Liver (tissue), 9 donors: ENCODE measurements around the gene DYRK3. TPM values are rescaled to one million over a fixed set of nuclear protein-coding genes. Genes with fewer than 3 reads are reported as not detected.

Experiments used
- DNase-seq: peaks from one replicate; pipeline ENCODE4 v3.0.0-alpha.2; 2017; ENCODE audit warnings: low spot score
- H3K27ac ChIP-seq, 2 donors: one replicate each; pipeline ENCODE4 v1.7.0; 2013; ENCODE audit warnings: inconsistent platforms in 2 of 2, low read length in 2 of 2, control low read depth in 1 of 2, low read depth in 1 of 2, mild to moderate bottlenecking in 1 of 2
- H3K27me3 ChIP-seq, 4 donors: one replicate each; pipeline versions ENCODE4 v1.6.1 to v1.7.0; 2013; ENCODE audit warnings: low read length in 3 of 4, inconsistent platforms in 1 of 4, mild to moderate bottlenecking in 1 of 4, moderate library complexity in 1 of 4; ENCODE audit not compliant: control insufficient read depth in 4 of 4, insufficient read depth in 4 of 4
- H3K36me3 ChIP-seq, 4 donors: one replicate each; pipeline versions ENCODE4 v1.6.1 to v1.7.0; 2013; ENCODE audit warnings: low read length in 3 of 4, mild to moderate bottlenecking in 3 of 4, low read depth in 1 of 4, moderate library complexity in 1 of 4; ENCODE audit not compliant: control insufficient read depth in 4 of 4, insufficient read depth in 3 of 4
- H3K4me1 ChIP-seq, 4 donors: one replicate each; pipeline versions ENCODE4 v1.6.1 to v1.7.0; 2013; ENCODE audit warnings: low read length in 3 of 4, mild to moderate bottlenecking in 3 of 4, moderate library complexity in 1 of 4; ENCODE audit not compliant: control insufficient read depth in 4 of 4, insufficient read depth in 4 of 4
- H3K4me3 ChIP-seq, 3 donors: one replicate each; pipeline versions ENCODE4 v1.6.1 to v1.7.0; 2013; ENCODE audit warnings: low read length in 3 of 3, control low read depth in 1 of 3, low read depth in 1 of 3, mild to moderate bottlenecking in 1 of 3
- H3K9ac ChIP-seq, 2 donors: one replicate each; pipeline ENCODE4 v1.7.0; 2013; ENCODE audit warnings: low read length in 2 of 2, mild to moderate bottlenecking in 2 of 2, moderate library complexity in 2 of 2, control low read depth in 1 of 2, low read depth in 1 of 2
- H3K9me3 ChIP-seq, 4 donors: one replicate each; pipeline versions ENCODE4 v1.6.1 to v1.7.0; 2013; ENCODE audit warnings: low read length in 3 of 4; ENCODE audit not compliant: control insufficient read depth in 4 of 4
- EGR1 ChIP-seq, 2 donors: IDR thresholded peaks; 2 replicates each; pipeline ENCODE4 v1.6.1; 2016 to 2018; ENCODE audit warnings: antibody characterized with exemption in 2 of 2, low read depth in 2 of 2
- FOXA1 ChIP-seq: IDR thresholded peaks from 2 replicates; pipeline ENCODE4 v1.6.1; 2016; ENCODE audit warnings: antibody characterized with exemption
- FOXA2 ChIP-seq: IDR thresholded peaks from 2 replicates; pipeline ENCODE4 v1.6.1; 2016; ENCODE audit warnings: antibody characterized with exemption
- GABPA ChIP-seq, 2 donors: IDR thresholded peaks in 1 of 2; conservative IDR thresholded peaks in 1 of 2; 2 replicates each; pipeline ENCODE4 v1.6.1; 2016; ENCODE audit warnings: antibody characterized with exemption in 2 of 2, mild to moderate bottlenecking in 1 of 2, moderate library complexity in 1 of 2
- HNF4A ChIP-seq, 2 donors: conservative IDR thresholded peaks; 2 replicates each; pipeline ENCODE4 v1.6.1; 2016; ENCODE audit warnings: antibody characterized with exemption in 2 of 2, mild to moderate bottlenecking in 2 of 2
- HNF4G ChIP-seq: IDR thresholded peaks from 2 replicates; pipeline ENCODE4 v1.6.1; 2016; ENCODE audit warnings: antibody characterized with exemption
- JUND ChIP-seq, 2 donors: IDR thresholded peaks; 2 replicates each; pipeline ENCODE4 v1.6.1; 2016; ENCODE audit warnings: antibody characterized with exemption in 2 of 2
- NR2F2 ChIP-seq: IDR thresholded peaks from 2 replicates; pipeline ENCODE4 v1.6.1; 2016; ENCODE audit warnings: antibody characterized with exemption
- RAD21 ChIP-seq, 2 donors: IDR thresholded peaks; 2 replicates each; pipeline ENCODE4 v1.6.1; 2016; ENCODE audit warnings: antibody characterized with exemption in 2 of 2, mild to moderate bottlenecking in 2 of 2
- REST ChIP-seq: IDR thresholded peaks from 2 replicates; pipeline ENCODE4 v1.6.1; 2016; ENCODE audit warnings: antibody characterized with exemption, mild to moderate bottlenecking
- RXRA ChIP-seq, 2 donors: IDR thresholded peaks; 2 replicates each; pipeline ENCODE4 v1.6.1; 2017 to 2018; ENCODE audit warnings: antibody characterized with exemption in 2 of 2, mild to moderate bottlenecking in 1 of 2
- TAF1 ChIP-seq: conservative IDR thresholded peaks from 2 replicates; pipeline ENCODE4 v1.6.1; 2016; ENCODE audit warnings: antibody characterized with exemption, mild to moderate bottlenecking
- YY1 ChIP-seq: IDR thresholded peaks from 2 replicates; pipeline ENCODE4 v1.6.1; 2016; ENCODE audit warnings: antibody characterized with exemption, mild to moderate bottlenecking
- ZBTB33 ChIP-seq: IDR thresholded peaks from 2 replicates; pipeline ENCODE4 v1.6.1; 2016; ENCODE audit warnings: antibody characterized with exemption
- WGBS: extraction: QIAGEN DNeasy Blood & Tissue Kit; methylation state at CpG from one replicate; pipeline ENCODE4 v1.1.7; 2013; 5-methylcytosine and 5-hydroxymethylcytosine counted together
- polyA plus RNA-seq, 2 donors: library from polyadenylated mRNA; stranded (reverse) in 1 of 2; unstranded in 1 of 2; fragments of 200-250 nt in 1 of 2; fragments of >200 nt in 1 of 2; fragmentation: Nextera tagmentation in 1 of 2; extraction: Ambion mirVana in 1 of 2; gene quantifications; one replicate each; pipeline versions ENCODE4 v1.2.1 to v1.2.3, GENCODE V29; 2013 to 2015
- total RNA-seq, 2 donors: library from RNA; depleted of rRNA; stranded (reverse); fragments of >200 nt; gene quantifications; one replicate each; pipeline ENCODE4 v1.2.3, GENCODE V29; 2014
- TF ChIP-seq, protein P1 (sequence below): fragments of 150-350 bp; IDR thresholded peaks from 2 replicates; pipeline ENCODE4 v1.5.1; 2017; ENCODE audit warnings: improper control_type of control experiment, low read depth, low read length; ENCODE audit not compliant: missing input control
- TF ChIP-seq, protein P2 (sequence below): IDR thresholded peaks from 2 replicates; pipeline ENCODE4 v1.6.1; 2016; ENCODE audit warnings: antibody characterized with exemption
- donor health status: healthy.
- donor health status: healthy.
- donor health status: healthy.
- donor health status: healthy.
- donor health status: healthy.

Gene DYRK3
- total and polyA plus RNA-seq, 4 donors = 1.5 to 41.8 (median 5.0) TPM

- Histone ChIP-seq H3K27me3 (no peaks in the 10 kb centered on the region), H3K4me1 (peaks cover 0 to 11% (median 8%) of the 10 kb centered on the region in 4 donors), H3K9ac (no peak overlapping the region), H3K27ac (no peak overlapping the region), H3K4me3 (no peak overlapping the region), H3K9me3 (no peaks in the 10 kb centered on the region), H3K36me3 (peaks cover 8 to 45% (median 29%) of the 10 kb centered on the region in 4 donors)
- TF ChIP-seq NR2F2 (no peak), EGR1 (IDR thresholded peaks at IDR 0.05; ENCODE audit: low read depth in 2 of 2) (no peak), GABPA (IDR thresholded peaks at IDR 0.05 in 1 of 2, conservative IDR thresholded peaks at IDR 0.05 in 1 of 2) (no peak), JUND (IDR thresholded peaks at IDR 0.05) (no peak), YY1 (no peak), ZBTB33 (no peak), TAF1 (no peak), FOXA1 (no peak), HNF4G (no peak), RAD21 (IDR thresholded peaks at IDR 0.05) (peak; percentile 64 to 77), HNF4A (conservative IDR thresholded peaks at IDR 0.05) (no peak), FOXA2 (no peak), RXRA (IDR thresholded peaks at IDR 0.05) (no peak)
- TF ChIP-seq, protein P1, sequence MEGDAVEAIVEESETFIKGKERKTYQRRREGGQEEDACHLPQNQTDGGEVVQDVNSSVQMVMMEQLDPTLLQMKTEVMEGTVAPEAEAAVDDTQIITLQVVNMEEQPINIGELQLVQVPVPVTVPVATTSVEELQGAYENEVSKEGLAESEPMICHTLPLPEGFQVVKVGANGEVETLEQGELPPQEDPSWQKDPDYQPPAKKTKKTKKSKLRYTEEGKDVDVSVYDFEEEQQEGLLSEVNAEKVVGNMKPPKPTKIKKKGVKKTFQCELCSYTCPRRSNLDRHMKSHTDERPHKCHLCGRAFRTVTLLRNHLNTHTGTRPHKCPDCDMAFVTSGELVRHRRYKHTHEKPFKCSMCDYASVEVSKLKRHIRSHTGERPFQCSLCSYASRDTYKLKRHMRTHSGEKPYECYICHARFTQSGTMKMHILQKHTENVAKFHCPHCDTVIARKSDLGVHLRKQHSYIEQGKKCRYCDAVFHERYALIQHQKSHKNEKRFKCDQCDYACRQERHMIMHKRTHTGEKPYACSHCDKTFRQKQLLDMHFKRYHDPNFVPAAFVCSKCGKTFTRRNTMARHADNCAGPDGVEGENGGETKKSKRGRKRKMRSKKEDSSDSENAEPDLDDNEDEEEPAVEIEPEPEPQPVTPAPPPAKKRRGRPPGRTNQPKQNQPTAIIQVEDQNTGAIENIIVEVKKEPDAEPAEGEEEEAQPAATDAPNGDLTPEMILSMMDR = peak; percentile 55
- TF ChIP-seq, protein P2, sequence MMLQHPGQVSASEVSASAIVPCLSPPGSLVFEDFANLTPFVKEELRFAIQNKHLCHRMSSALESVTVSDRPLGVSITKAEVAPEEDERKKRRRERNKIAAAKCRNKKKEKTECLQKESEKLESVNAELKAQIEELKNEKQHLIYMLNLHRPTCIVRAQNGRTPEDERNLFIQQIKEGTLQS = no peak
- 60% methylated on average over 3 of the region's 3 CpGs for WGBS
- no peak for DNase-seq
Measured at GRCh38 chr1:206606867-206607266, 28.5 kb upstream of the DYRK3 start.

DNA sequence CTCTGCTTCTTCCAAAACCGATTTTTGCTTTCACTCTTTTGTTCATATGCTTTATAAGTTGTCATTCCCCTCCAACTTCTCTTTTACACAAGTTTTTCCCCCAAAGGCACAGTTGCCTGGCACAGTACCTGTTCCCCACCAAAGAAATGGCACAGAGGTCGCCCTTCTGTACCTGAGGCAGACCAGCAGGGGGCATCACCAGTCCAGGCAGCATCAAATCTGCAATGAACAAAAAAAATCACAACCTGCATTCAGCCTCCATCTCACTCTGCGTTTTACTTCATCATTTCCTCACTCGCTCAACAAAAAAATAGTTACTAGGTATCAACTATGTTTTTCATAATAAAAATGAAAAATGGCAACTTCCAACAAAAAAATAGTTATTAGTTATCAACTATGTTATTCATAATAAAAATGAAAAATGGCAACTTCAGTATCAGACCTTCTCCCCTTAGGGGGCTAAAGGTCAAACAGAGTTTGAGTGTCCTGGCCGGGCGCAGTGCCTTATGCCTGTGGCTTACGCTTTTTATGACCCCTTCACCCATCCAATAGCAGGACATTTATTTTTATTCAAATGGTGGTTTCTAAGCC lies 27.1 kb upstream of the DYRK3 start:
- Histone ChIP-seq H3K36me3 (peaks cover 6 to 32% (median 20%) of the 10 kb centered on the region in 4 donors), H3K27ac (no peak overlapping the region), H3K27me3 (no peaks in the 10 kb centered on the region), H3K4me1 (peaks cover 0 to 14% (median 9%) of the 10 kb centered on the region in 4 donors), H3K4me3 (no peak overlapping the region), H3K9ac (no peak overlapping the region), H3K9me3 (no peaks in the 10 kb centered on the region)
- peak; percentile 55 for DNase-seq
- TF ChIP-seq REST = no peak
- no peak for TF ChIP-seq HNF4A (conservative IDR thresholded peaks at IDR 0.05)
- TF ChIP-seq, protein P1 = peak; percentile 75
- peak in 1 of 2 donors; percentile 24 for TF ChIP-seq RXRA (IDR thresholded peaks at IDR 0.05)
- peak; percentile 80 to 86 for TF ChIP-seq RAD21 (IDR thresholded peaks at IDR 0.05)
- WGBS = 79% methylated on average over 7 of the region's 7 CpGs
